SK-N-SH treated with all-trans-retinoic acid at 6 μM for 48 hours (cell line): Measurements from ENCODE around the gene SEZ6L.

Experiments used
- ATAC-seq: fragments of 200-7000 bp; cut with Tn5 transposase; 3 replicates; pipeline ENCODE4 v1.9.1; 2020; ENCODE audit warnings: mild to moderate bottlenecking, moderate library complexity
- ARNTL ChIP-seq: fragments of 450-650 bp; formaldehyde crosslinking; IDR thresholded peaks from 2 replicates; pipeline ENCODE4 v1.5.0; 2020; ENCODE audit warnings: low read depth, mild to moderate bottlenecking, moderate library complexity, borderline replicate concordance
- BACH2 ChIP-seq: fragments of 250-450 bp; sonication (Bioruptor Pico); IDR thresholded peaks from 2 replicates; pipeline ENCODE4 v1.9.0; 2021; ENCODE audit warnings: mild to moderate bottlenecking, borderline replicate concordance
- GLIS3 ChIP-seq: fragments of 250-450 bp; sonication (Bioruptor Pico); IDR thresholded peaks from 2 replicates; pipeline ENCODE4 v1.5.0; 2020; ENCODE audit warnings: mild to moderate bottlenecking, moderate library complexity
- ISL1 ChIP-seq: fragments of 250-450 bp; sonication (Bioruptor Pico); IDR thresholded peaks from 2 replicates; pipeline ENCODE4 v2.1.2; 2022; ENCODE audit warnings: mild to moderate bottlenecking, moderate library complexity
- OSR1 ChIP-seq: fragments of 250-450 bp; sonication (Bioruptor Pico); IDR thresholded peaks from 2 replicates; pipeline ENCODE4 v1.8.0; 2022; ENCODE audit warnings: moderate library complexity, mild to moderate bottlenecking, inconsistent platforms
- PATZ1 ChIP-seq: fragments of 250-450 bp; sonication (Bioruptor Pico); IDR thresholded peaks from 2 replicates; pipeline ENCODE4 v1.8.0; 2020; ENCODE audit warnings: mild to moderate bottlenecking, moderate library complexity, borderline replicate concordance
- POU6F1 ChIP-seq: fragments of 250-450 bp; sonication (Bioruptor Pico); IDR thresholded peaks from 2 replicates; pipeline ENCODE4 v1.8.0; 2021; ENCODE audit warnings: low read depth, mild to moderate bottlenecking, moderate library complexity, borderline replicate concordance
- RARB ChIP-seq: fragments of 250-450 bp; sonication (Bioruptor Pico); IDR thresholded peaks from 2 replicates; pipeline ENCODE4 v1.8.0; 2021; ENCODE audit warnings: mild to moderate bottlenecking, moderate library complexity
- TCF4 ChIP-seq: fragments of 250-450 bp; sonication (Bioruptor Pico); IDR thresholded peaks from 2 replicates; pipeline ENCODE4 v1.8.0; 2021; ENCODE audit warnings: mild to moderate bottlenecking, moderate library complexity, borderline replicate concordance
- TOX ChIP-seq: fragments of 250-450 bp; sonication (Bioruptor Pico); IDR thresholded peaks from 2 replicates; pipeline ENCODE4 v1.8.0; 2021; ENCODE audit warnings: mild to moderate bottlenecking, moderate library complexity, borderline replicate concordance
- TSHZ2 ChIP-seq: fragments of 250-450 bp; sonication (Bioruptor Pico); IDR thresholded peaks from 2 replicates; pipeline ENCODE4 v1.5.0; 2020; ENCODE audit warnings: mild to moderate bottlenecking, moderate library complexity
- ZFP3 ChIP-seq: fragments of 250-450 bp; sonication (Bioruptor Pico); IDR thresholded peaks from 2 replicates; pipeline ENCODE4 v1.5.0; 2020; ENCODE audit warnings: mild to moderate bottlenecking, moderate library complexity
- ZFP30 ChIP-seq: fragments of 450-650 bp; formaldehyde crosslinking; IDR thresholded peaks from 2 replicates; pipeline ENCODE4 v1.5.0; 2022; ENCODE audit warnings: mild to moderate bottlenecking, moderate library complexity
- ZNF70 ChIP-seq: fragments of 450-650 bp; formaldehyde crosslinking; IDR thresholded peaks from 2 replicates; pipeline ENCODE4 v1.5.0; 2020; ENCODE audit warnings: mild to moderate bottlenecking, moderate library complexity
- TF ChIP-seq, protein P1 (sequence below): fragments of 250-450 bp; sonication (Bioruptor Pico); IDR thresholded peaks from 2 replicates; pipeline ENCODE4 v1.5.1; 2021; ENCODE audit warnings: mild to moderate bottlenecking, moderate library complexity

SEZ6L gene

GRCh38 chr22:26245001-26245400 is 75.7 kb downstream of the SEZ6L start:
- no peak for TF ChIP-seq ZFP3 (CRISPR knock-in tag)
- TF ChIP-seq ISL1 (CRISPR knock-in tag), result no peak
- no peak for TF ChIP-seq TSHZ2 (CRISPR knock-in tag)
- TF ChIP-seq OSR1 (CRISPR knock-in tag), result no peak
- no peak for TF ChIP-seq PATZ1 (CRISPR knock-in tag)
- no peak for TF ChIP-seq ARNTL
- TF ChIP-seq GLIS3 (CRISPR knock-in tag), result no peak
- TF ChIP-seq RARB (CRISPR knock-in tag), result no peak
- TF ChIP-seq POU6F1 (CRISPR knock-in tag), result no peak
- no peak for TF ChIP-seq ZNF70 (CRISPR knock-in tag)
- TF ChIP-seq TOX (CRISPR knock-in tag), result no peak
- TF ChIP-seq BACH2 (CRISPR knock-in tag), result no peak
- TF ChIP-seq, protein P1, sequence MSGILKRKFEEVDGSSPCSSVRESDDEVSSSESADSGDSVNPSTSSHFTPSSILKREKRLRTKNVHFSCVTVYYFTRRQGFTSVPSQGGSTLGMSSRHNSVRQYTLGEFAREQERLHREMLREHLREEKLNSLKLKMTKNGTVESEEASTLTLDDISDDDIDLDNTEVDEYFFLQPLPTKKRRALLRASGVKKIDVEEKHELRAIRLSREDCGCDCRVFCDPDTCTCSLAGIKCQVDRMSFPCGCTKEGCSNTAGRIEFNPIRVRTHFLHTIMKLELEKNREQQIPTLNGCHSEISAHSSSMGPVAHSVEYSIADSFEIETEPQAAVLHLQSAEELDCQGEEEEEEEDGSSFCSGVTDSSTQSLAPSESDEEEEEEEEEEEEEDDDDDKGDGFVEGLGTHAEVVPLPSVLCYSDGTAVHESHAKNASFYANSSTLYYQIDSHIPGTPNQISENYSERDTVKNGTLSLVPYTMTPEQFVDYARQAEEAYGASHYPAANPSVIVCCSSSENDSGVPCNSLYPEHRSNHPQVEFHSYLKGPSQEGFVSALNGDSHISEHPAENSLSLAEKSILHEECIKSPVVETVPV (CRISPR knock-in tag), result no peak
- TF ChIP-seq, all 23 proteins: peak for 0
- ATAC-seq, result no peak

DNA sequence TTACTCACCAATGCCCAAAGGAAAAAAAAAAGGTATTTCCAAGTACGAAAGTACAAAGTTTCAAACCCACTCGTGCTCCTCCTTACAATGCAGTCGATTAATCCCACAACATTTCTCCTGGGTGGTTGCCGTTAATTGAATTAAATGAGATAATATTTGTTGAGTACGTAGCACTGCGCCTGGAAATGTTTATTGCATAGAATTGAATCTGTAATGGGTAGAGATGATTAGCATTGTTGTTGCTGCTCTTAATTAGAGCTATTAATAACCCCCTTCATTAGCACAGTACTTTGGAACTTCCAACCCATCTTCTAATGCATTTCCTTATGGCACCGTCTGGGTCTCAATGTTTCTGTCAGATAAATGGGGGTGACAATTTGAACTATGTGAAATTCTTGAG is 77.3 kb downstream of the SEZ6L start:
- no peak for ATAC-seq
- no peak for TF ChIP-seq ZFP30 (CRISPR knock-in tag)
- no peak for TF ChIP-seq POU6F1 (CRISPR knock-in tag)
- no peak for TF ChIP-seq ARNTL
- TF ChIP-seq, protein P1 (CRISPR knock-in tag), result no peak
- TF ChIP-seq TCF4 (CRISPR knock-in tag), result no peak
- no peak for TF ChIP-seq RARB (CRISPR knock-in tag)
- no peak for TF ChIP-seq TSHZ2 (CRISPR knock-in tag)
- no peak for TF ChIP-seq GLIS3 (CRISPR knock-in tag)
